OCI-LY1 (cell line): ENCODE results near the gene PDE4D.
"Not testable (repeated sequence)": the region's sequence is repeated elsewhere in the genome, so short reads cannot be mapped to it uniquely, and the experiment has no call there.

Experiments used
- H2AFZ ChIP-seq: fragments of 200-600 bp; sonication (generic), shearing (Covaris generic); 2 replicates; pipeline ENCODE4 v1.6.0; 2014; ENCODE audit warnings: antibody characterized with exemption, mild to moderate bottlenecking, low read length
- H3F3A ChIP-seq: fragments of 200-600 bp; sonication (generic), shearing (Covaris generic); 2 replicates; pipeline ENCODE4 v1.6.0; 2014; ENCODE audit warnings: mild to moderate bottlenecking, antibody characterized with exemption, low read length, moderate library complexity; ENCODE audit not compliant: insufficient read depth
- H3K27ac ChIP-seq: fragments of 200-600 bp; sonication (generic); 2 replicates; pipeline ENCODE4 v1.5.1; 2014; ENCODE audit warnings: low read length, mixed run types, mild to moderate bottlenecking, low read depth; ENCODE audit not compliant: poor library complexity, severe bottlenecking
- H3K27me3 ChIP-seq: fragments of 200-600 bp; sonication (generic); 2 replicates; pipeline ENCODE4 v1.6.0; 2014; ENCODE audit warnings: antibody characterized with exemption, mild to moderate bottlenecking, low read length, moderate library complexity; ENCODE audit not compliant: insufficient read depth
- H3K36me3 ChIP-seq: fragments of 200-600 bp; sonication (generic); 2 replicates; pipeline ENCODE4 v1.6.1; 2014; ENCODE audit warnings: mild to moderate bottlenecking, antibody characterized with exemption, low read length, moderate library complexity, mixed read lengths; ENCODE audit not compliant: insufficient read depth
- H3K4me1 ChIP-seq: fragments of 200-600 bp; sonication (generic); 2 replicates; pipeline ENCODE4 v1.5.1; 2014; ENCODE audit warnings: mild to moderate bottlenecking, low read length, moderate library complexity; ENCODE audit not compliant: insufficient read depth, severe bottlenecking
- H3K4me2 ChIP-seq: fragments of 200-600 bp; sonication (generic), shearing (Covaris generic); 2 replicates; pipeline ENCODE4 v1.6.1; 2014; ENCODE audit warnings: low read length
- H3K4me3 ChIP-seq: fragments of 200-600 bp; sonication (generic); 2 replicates; pipeline ENCODE4 v1.5.1; 2014; ENCODE audit warnings: low read length, low read depth, mild to moderate bottlenecking, mixed read lengths; ENCODE audit not compliant: poor library complexity, severe bottlenecking
- H3K79me2 ChIP-seq: fragments of 200-600 bp; shearing (Covaris generic); 2 replicates; pipeline ENCODE4 v1.6.1; 2016; ENCODE audit warnings: mixed run types, low read length, mixed read lengths; ENCODE audit not compliant: insufficient read depth
- H3K9ac ChIP-seq: fragments of 200-600 bp; sonication (generic), shearing (Covaris generic); 2 replicates; pipeline ENCODE4 v1.6.1; 2014; ENCODE audit warnings: mild to moderate bottlenecking, low read length, mixed read lengths
- H3K9me2 ChIP-seq: fragments of 200-600 bp; sonication (generic), shearing (Covaris generic); 2 replicates; pipeline ENCODE4 v1.6.1; 2014; ENCODE audit warnings: low read depth, mild to moderate bottlenecking, low read length, mixed read lengths
- H3K9me3 ChIP-seq: fragments of 200-600 bp; shearing (Covaris generic); 2 replicates; pipeline ENCODE4 v1.6.1; 2014; ENCODE audit warnings: low read length, mixed read lengths
- H4K20me1 ChIP-seq: fragments of 200-600 bp; sonication (generic), shearing (Covaris generic); 2 replicates; pipeline ENCODE4 v1.6.0; 2016; ENCODE audit warnings: mild to moderate bottlenecking, low read length; ENCODE audit not compliant: insufficient read depth
- CTCF ChIP-seq: fragments of 200-600 bp; sonication (generic), shearing (Covaris generic); IDR thresholded peaks from 2 replicates; pipeline ENCODE4 v1.5.1; 2017; ENCODE audit warnings: mild to moderate bottlenecking, antibody characterized with exemption, low read length, moderate library complexity, mixed read lengths
- EZH2 ChIP-seq: fragments of 200-600 bp; sonication (generic), shearing (Covaris generic); IDR thresholded peaks from 2 replicates; pipeline ENCODE4 v1.8.0; 2017; ENCODE audit warnings: borderline replicate concordance, mixed run types, mild to moderate bottlenecking, antibody characterized with exemption, low read length, moderate library complexity, mixed read lengths

Gene PDE4D

GRCh38 chr5:59416451-59416850 lies 477.1 kb downstream of the PDE4D start:
- Histone ChIP-seq H3K9me2 (no peaks in the 10 kb centered on the region), H3K9ac (no peak overlapping the region), H3K27me3 (no peaks in the 10 kb centered on the region), H3K4me2 (no peak overlapping the region), H4K20me1 (no peaks in the 10 kb centered on the region), H3K36me3 (no peaks in the 10 kb centered on the region), H3K4me1 (no peaks in the 10 kb centered on the region), H3K9me3 (no peaks in the 10 kb centered on the region), H2AFZ (no peak overlapping the region), H3K79me2 (no peaks in the 10 kb centered on the region), H3F3A (no peaks in the 10 kb centered on the region), H3K27ac (no peak overlapping the region), H3K4me3 (no peak overlapping the region)
- TF ChIP-seq EZH2 (no peak), CTCF (no peak)

- no peak overlapping the region for H3K4me2 ChIP-seq
- H2AFZ ChIP-seq: no peak overlapping the region
- H3K9ac ChIP-seq: no peak overlapping the region
- H3K4me3 ChIP-seq: no peak overlapping the region
- H3F3A ChIP-seq: no peaks in the 10 kb centered on the region
- H3K4me1 ChIP-seq: no peaks in the 10 kb centered on the region
- no peaks in the 10 kb centered on the region for H3K79me2 ChIP-seq
- no peaks in the 10 kb centered on the region for H3K9me3 ChIP-seq
- H3K27me3 ChIP-seq: no peaks in the 10 kb centered on the region
- H3K27ac ChIP-seq: no peak overlapping the region
- no peaks in the 10 kb centered on the region for H3K9me2 ChIP-seq
- TF ChIP-seq CTCF (no peak), EZH2 (no peak)
- no peaks in the 10 kb centered on the region for H3K36me3 ChIP-seq
- no peaks in the 10 kb centered on the region for H4K20me1 ChIP-seq
Measured at GRCh38 chr5:59416026-59416425, 477.5 kb downstream of the PDE4D start.

GRCh38 chr5:59412428-59412827 lies 481.1 kb downstream of the PDE4D start:
- Histone ChIP-seq H3K9me3 (no peaks in the 10 kb centered on the region), H3K79me2 (no peaks in the 10 kb centered on the region), H3K4me2 (no peak overlapping the region), H2AFZ (no peak overlapping the region), H3K27me3 (no peaks in the 10 kb centered on the region), H3K27ac (no peak overlapping the region), H4K20me1 (no peaks in the 10 kb centered on the region), H3K9me2 (no peaks in the 10 kb centered on the region), H3K9ac (no peak overlapping the region), H3K36me3 (no peaks in the 10 kb centered on the region), H3K4me3 (no peak overlapping the region), H3K4me1 (no peaks in the 10 kb centered on the region), H3F3A (no peaks in the 10 kb centered on the region)
- TF ChIP-seq EZH2: no peak
- TF ChIP-seq CTCF: no peak

GRCh38 chr5:59408997-59409396 lies 484.5 kb downstream of the PDE4D start:
- H3K4me3 ChIP-seq, H3K9me3 ChIP-seq, H3K27me3 ChIP-seq, H4K20me1 ChIP-seq, H3K4me2 ChIP-seq, H2AFZ ChIP-seq, H3K9me2 ChIP-seq, H3F3A ChIP-seq, H3K27ac ChIP-seq, H3K4me1 ChIP-seq, H3K79me2 ChIP-seq, H3K36me3 ChIP-seq, H3K9ac ChIP-seq: not testable (repeated sequence)
